H1 (cell line): Measurements from ENCODE around the gene UGT1A3. TPM values are rescaled to one million over a fixed set of nuclear protein-coding genes. Genes with fewer than 3 reads are reported as not detected.

Source experiments
- SP1 ChIP-seq: IDR thresholded peaks from 2 replicates; pipeline ENCODE4 v1.6.1; 2011; ENCODE audit warnings: low read depth, low read length
- YY1 ChIP-seq: IDR thresholded peaks from 2 replicates; pipeline ENCODE4 v1.6.1; 2011; ENCODE audit warnings: low read depth, mild to moderate bottlenecking, low read length
- polyA plus RNA-seq, 7 experiments: library from polyadenylated mRNA; depleted of rRNA in 3 of 7; stranded (reverse) in 5 of 7; unstranded in 2 of 7; fragments of >200 nt in 5 of 7; fragments of 200-250 nt in 2 of 7; gene quantifications; 1 replicate in 5 of 7; 2 replicates in 1 of 7; 4 replicates in 1 of 7; pipeline versions ENCODE4 v1.2.1 to v1.2.3, GENCODE V29; 2011 to 2013; ENCODE audit warnings: missing spikeins in 2 of 7, mixed read lengths in 2 of 7
- total RNA-seq: library from RNA; stranded (reverse); fragmentation: NEBNext Ultra II Directional; extraction: Animal tissue kit (Norgen Biotek cat#: 25700); gene quantifications from 2 replicates; pipeline ENCODE4 v1.2.1, GENCODE V29; 2021

UGT1A3 gene
- total and polyA plus RNA-seq, 2 of the 8 experiments (the other 6 are each of a cell fraction or from before 2014, with no cell fraction given) = not detected

- TF ChIP-seq SP1 (no peak), YY1 (no peak)
Measured at GRCh38 chr2:233702238-233702637, 26.6 kb upstream of the UGT1A3 start (continued).
